HUDEP-2 (cell line): Measurements from ENCODE around the gene NINL.
"Not testable (repeated sequence)": the region's sequence is repeated elsewhere in the genome, so short reads cannot be mapped to it uniquely, and the experiment has no call there.

ENCODE experiments used
- DNase-seq, 76 experiments: peaks; one replicate each; lab custom pipeline; 2025; ENCODE audit not compliant: unreplicated experiment in 76 of 76; lab: John Stamatoyannopoulos, UW

NINL gene

DNA sequence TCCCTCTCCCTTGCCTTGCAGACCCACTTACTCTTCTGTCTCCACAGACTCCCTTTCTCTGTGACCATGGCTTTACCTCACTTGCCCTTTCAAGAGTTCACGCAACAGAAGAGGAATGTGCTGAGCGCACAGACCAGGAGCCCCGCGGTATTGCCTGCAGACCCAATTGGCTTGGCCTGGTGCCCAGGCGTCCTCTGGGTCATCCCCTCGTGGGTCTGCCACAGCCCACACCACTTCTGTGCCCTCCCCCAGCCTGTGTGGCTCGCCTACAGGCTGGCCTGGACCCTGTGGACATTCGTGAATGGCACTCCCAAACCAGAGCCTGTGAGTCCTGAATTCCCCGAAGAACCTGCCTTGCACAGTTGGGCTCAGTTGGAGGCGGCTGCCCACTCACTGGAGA, 15.3 kb upstream of the NINL start:
- no peak for DNase-seq

DNA sequence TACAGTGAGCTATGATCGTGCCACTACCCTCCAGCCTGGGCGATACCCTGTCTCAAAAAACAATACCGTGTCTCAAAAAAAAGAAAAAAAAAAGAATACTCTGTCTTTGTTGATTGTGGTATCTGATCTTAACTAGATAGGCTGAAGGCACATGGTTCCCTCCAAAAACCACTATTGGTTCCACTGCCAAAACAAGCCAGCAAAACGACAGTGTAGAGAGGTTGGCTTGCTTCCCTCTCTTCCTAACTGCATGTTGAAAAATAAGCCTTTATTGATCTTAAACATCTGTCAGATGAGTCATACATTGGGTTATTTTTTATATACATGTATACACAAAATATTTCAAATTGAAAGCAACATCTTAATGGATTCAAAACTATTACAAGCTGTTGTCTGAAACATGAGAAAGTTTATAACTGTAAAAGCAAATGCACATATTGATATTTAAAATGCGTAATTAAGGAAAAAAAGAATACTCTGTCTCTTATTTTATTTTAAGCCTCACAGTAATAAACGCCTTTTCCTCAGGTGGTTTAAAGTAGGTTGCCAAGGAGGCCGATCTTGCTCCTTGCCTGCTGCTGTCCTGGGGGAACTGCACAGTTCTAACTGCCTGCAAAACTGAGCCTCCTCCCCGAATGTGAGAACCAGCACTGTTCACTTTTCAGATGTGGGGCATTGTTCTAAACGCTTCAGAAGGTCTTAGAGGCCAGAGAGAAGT, 7.0 kb upstream of the NINL start:
- DNase-seq, result peak in 1 of 76 experiments; percentile 9

DNA sequence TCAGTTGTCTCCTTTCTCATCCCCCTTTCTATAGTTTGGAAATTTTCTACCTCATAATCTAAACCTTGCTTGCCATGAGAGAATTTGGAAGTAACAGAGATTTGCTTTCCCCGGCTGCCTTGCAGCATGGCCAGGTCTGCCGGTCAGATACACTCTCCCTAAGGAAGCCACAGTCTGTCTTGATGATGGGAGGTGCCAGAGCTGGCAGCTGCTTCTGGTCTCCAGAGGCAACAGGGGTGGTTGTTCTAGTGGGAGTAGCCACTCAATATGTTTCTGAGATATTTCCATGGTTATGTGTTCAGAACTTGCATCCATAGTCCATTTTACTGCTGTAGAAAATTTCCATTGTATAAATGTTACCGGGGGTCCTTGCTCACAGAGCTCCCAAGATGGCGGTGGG, 5.4 kb upstream of the NINL start:
- DNase-seq, result not testable (repeated sequence)

DNA sequence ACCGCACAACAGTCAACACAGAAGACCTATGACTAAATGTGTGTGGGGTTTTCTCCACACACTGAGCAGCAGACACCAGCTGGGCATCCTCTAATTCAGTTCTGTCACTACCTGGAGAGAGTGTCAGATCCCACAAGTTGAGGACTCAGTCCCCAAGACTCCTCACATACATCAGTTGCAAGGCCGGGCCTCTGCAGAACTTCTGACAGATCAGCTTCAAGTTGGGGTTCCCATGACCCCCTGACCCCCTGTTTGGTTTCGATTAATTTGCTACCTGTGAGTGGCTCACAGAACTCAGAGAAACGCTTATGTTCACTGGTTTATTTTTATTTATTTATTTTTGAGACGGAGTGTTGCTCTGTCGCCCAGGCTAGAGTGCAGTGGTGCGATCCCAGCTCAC, 3.2 kb upstream of the NINL start:
- DNase-seq, result no peak

DNA sequence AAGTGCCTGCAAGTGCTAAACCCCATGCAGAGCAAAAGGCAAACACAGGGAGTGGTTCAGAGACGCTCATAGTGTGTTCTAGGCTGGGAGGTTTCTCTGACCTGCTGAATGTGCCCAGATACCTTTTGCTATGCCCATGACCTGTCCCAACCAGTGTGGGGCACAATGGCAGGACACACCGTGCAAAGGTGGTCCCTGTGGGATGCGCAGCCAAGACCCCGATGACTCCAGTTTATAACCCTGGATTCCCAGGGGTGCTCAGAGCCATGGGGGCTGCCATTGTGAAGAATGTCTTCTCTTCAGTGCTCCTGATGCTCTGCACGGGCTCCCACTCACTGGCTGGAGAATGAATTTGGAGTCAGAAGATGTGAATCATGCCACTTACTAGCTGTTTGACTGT, 2.2 kb upstream of the NINL start:
- DNase-seq, result no peak

DNA sequence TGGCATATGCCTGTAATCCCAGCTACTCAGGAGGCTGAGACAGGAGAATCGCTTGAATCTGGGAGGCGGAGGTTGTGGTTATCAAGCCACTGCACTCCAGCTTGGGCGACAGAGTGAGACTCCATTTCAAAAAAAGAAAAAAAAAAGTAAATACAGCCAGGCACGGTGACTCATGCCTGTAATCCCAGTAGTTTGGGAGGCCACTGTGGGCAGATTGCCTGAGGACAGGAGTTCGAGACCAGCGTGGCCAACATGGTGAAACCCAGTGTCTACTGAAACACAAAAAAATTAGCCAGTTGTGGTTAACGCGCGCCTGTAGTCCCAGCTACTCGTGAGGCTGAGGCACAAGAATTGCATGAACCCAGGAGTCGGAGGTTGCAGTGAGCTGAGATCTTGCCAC, 1.5 kb upstream of the NINL start:
- no peak for DNase-seq

DNA sequence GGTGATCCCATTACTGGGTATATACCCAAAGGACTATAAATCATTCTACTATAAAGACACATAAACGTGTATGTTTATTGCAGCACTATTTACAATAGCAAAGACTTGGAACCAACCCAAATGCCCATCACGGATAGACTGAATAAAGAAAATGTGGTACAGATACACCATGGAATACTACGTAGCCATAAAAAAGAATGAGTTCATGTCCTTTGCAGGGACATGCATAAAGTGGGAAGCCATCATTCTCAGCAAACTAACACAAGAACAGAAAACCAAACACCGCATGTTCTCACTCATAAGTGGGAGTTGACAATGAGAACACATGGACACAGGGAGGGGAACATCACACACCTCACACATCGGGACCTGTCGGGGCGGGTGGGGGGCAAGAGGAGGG, 1.7 kb downstream of the NINL start:
- not testable (repeated sequence) for DNase-seq

DNA sequence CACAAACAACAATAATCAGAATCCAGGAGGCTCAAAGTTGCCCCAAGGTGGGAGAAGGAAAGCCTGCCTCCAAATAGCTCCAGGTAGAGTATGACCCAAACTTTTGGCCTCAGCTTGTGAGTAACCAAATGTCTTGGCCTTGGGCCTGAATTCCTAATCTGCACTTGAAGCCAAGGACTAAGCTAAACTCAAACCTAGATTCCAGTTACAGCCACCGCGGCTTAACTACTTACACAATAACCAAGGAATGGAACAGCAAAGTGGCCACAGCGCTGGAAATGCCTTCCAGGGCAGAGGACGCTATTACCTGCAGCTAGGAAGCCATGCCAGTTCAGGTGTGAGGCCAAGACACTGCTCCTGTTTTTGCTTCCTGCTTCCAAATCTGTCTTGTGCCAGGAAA, 4.6 kb downstream of the NINL start:
- DNase-seq, result no peak

DNA sequence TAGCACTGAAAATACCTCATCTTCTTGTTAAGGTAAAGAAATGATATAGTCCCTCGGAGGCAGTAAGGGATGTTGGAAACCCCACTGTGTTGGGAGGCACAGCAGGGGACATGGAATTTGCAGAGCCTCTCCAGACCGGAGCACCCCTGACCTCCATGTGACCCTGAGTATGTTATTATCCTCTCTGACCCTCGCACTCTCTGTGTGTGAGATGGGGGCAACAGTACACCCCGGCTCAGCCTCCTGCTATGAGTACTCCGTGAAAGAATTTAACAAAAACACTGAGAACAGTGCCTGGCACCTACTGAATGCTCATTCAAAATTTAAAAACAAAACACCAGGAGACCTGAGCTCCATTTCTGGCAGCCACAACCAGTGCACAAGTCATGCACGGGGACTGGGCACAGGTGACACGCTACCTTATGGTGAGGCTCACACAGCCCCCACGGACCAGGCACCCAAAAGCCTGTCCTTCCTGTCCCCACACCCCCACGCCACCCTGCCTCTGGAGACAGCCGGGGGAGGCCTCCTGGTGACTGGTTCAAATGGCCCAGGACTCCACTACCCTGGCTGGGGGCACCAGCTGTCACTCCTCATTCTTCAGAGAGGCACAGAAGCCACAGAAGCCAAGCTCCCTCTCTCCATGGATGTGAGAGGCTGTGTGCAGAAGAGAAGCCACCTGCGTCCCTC, 6.1 kb downstream of the NINL start:
- no peak for DNase-seq

DNA sequence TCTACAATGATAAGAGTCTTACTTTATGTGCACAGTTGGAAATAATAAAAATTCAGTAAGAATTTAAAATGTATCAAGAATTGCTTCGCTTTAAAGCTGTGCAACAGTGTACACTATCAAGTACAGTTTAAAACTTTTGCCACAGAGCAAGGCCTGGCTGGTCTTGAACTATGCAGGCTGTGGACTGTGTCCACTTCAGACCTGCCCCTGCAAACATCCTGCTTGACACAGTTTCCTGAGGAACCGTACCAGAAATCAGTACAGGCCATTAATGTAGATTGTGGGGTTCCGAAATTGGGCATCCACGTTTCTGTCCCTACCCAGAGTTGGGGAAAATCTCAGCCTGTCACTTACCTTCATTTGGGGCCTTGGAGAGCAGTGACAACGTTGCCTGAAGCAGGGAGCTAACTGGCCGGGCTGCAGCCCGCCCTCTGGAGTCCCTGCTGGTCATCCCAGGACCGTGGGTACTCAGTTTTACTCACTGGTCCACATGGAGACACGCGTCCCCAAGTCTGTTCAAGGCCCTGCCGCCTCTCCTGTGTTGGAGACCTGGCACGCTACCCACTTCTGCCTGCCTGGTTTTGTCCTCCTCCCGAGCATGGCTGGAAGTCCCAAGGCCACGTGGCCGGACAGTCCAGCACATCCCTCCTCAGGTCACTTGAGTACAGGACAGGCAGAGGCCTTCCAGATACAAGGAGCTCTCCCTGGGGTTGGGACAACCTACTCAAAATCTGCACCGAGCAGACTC, 8.4 kb downstream of the NINL start:
- no peak for DNase-seq

DNA sequence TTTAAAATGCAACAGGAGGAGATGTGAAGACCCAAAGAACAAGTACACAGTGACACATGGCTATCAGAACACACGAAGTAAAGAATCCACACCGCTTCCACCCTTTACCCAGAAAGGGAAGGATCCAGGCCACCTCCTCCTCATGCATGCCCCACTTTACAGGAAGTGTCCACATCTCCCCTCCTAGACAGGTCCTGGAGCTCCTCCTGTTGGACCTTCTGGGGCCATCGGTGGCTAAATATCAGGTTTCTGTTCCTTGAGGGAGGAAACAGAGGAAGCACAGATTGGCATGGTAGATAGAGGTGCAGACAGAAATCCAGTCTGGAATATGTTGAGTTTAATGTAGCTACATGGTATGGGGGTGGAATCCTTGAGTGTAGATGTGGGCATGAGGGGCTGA, 10.9 kb downstream of the NINL start:
- peak in 1 of 76 experiments; percentile 4 for DNase-seq

DNA sequence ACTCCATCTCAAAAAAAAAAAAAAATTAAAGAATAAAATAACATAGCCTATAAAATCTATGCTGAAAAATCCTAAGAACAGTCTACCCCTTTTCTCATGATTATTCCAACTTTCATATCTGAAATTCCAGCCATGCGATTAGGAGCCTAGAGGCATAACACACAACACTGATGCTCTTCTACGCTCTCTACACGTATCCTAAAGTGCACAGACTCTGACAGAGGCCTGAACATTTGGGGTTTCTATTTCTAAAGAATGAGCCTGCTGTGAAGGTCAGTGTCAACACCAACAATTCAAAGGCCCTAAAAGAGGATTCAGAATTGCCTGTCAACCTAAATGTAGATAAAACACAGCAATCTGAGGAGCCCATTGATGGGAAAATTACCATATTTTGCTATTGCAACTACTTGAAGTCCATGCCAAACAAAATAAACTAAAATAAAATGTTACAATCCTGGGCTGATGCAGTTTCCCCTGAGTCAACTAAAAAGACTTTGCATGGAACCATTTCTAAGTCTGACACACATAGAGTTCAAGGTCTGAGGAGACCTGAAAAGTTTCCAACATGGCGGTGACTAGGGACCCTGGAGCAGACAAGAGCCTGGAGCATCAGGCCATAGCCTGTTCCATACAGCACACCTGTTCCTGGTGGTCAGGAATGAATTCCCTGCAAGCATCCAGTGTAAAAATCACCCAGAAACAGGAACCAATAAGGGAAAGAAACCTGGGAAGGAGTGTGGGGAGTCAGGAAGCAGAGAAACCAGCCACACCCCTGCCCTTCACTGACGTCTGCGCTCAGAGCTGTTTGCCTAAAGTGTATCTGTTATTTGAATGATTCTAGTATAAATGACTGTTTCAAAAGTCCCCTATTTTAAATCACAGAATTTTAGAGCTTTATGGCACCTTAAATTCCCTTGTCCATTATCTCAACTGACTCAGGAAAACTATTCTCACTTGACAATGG, 11.8 kb downstream of the NINL start:
- DNase-seq, result no peak

DNA sequence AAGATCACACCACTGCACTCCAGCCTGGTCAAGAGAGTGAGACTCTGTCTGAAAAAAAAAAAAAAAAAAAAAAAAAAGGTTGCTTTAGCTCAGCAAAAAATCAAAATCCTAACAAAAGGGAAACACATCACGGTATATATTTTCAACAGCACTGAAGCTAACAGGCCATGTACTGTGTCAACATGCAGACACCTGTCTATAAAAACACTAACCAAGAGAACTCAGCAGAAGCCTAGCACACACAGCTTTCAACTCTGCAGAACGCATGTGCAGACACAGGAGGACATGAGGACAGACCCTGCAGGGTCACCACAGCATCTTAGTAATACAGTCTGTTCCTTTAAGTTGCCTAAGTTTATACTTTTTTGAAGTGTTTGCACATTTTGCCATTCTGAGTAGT, 13.5 kb downstream of the NINL start:
- DNase-seq, result no peak

DNA sequence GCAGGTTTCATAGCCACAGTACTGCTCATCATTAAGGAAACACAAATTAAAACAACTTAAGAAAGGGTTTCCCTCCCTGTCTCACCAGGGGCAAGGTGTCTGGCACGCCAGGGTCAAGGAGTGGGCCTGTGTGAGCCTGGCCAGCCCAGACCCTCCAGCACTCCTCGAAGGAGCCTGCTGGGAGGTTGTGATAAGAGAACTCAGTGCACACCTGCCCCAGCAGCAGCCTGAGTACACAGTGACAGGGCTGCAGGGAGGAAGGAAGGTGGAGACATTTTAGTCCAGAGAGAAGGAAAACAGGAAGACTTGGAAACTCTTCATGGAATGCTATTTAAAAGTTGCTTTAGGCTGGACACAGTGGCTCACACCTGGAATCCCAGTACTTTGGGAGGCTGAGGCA, 14.1 kb downstream of the NINL start:
- no peak for DNase-seq

DNA sequence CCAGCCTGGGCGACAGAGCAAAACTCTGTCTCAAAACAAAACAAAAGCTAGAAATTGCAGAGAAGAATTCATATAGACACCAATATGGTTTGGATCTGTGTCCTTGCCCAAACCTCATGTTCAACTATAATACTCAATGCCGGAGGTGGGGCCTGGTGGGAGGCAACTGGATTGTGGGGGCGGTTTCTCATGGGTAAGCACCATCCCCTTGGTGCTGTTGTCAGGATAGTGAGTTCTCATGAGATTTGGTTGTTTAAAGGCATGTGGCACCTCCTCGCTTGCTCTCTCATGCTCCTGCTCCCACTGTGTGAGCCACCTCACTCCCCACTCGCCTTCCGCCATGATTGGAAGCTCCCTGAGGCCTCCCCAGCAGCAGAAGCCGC, 15.2 kb downstream of the NINL start:
- no peak for DNase-seq

DNA sequence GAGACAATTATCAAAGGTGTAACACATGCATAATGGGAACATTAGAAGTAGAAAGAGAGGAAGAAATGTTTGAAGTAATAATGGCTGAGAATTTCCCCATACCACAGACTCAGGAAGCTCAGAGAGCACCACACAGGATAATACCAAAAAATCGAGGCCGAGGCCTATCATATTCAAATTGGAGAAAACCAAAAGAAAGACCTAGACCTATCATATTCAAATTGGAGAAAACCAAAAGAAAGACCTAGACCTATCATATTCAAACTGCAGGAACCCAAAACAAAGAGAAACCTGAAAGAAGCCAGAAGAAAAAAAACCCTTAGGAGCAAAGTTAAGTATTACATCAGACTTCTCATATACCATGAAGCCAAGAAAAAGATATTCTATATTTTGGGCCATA, 18.0 kb downstream of the NINL start:
- DNase-seq, result no peak

DNA sequence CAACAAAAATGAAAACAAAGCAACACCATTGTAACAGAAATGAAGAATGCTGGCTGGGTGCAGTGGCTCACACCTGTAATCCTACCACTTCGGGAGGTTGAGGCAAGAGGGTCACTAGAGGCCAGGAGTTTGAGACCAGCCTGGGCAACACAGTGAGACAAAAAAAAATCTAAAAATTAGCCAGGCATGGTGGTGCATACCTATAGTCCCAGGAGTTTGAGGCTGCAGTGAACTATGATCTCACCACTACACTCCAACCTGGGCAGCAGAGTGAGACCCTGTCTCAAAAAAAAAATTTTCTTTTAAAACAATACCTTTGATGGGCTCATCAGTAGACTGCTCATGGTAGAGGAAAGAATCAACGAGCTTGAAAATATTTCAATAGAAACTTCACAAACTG, 18.5 kb downstream of the NINL start:
- DNase-seq, result no peak

DNA sequence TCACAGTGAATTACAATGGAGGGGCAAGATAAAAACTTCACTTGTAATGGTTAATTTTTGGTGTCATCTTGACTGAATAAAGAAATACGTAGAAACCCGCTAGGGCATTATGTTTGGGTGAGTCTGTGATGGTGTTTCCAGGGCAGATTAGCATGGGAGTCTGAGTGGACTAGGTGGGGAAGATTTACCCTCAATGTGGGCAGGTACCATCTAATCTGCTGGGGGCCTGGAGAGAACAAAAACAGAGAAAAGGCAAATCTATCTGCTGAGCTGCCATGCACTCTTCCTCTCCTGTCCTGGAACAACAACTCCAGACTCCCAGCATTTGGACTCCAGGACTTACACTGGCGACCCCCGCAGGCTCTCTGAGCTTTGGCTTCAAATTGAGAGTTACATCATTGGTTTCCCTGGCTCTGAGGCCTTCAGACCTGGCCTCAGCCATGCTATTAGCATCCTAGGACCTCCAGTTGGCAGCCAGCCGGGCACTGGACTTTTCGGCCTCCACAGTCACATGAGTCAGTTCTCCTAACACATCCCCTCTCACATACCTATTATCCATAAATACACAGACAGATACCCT, 19.7 kb downstream of the NINL start:
- no peak for DNase-seq

DNA sequence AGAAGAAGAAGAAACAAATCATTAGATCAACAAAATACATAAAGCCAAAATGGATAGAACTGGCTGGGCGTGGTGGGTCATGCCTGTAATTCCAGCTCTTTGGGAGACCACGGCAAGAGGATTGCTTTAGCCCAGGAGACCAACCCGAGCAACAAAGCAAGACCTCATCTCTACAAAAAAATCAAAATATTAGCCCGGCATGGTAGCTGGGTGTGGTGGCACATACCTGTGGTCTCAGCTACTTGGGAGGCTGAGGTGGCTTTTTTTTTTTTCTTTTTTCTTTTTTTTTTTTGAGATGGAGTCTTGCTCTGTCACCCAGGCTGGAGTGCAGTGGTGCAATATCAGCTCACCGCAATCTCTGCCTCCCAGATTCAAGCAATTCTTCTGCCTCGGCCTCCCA, 21.5 kb downstream of the NINL start:
- DNase-seq, result no peak

DNA sequence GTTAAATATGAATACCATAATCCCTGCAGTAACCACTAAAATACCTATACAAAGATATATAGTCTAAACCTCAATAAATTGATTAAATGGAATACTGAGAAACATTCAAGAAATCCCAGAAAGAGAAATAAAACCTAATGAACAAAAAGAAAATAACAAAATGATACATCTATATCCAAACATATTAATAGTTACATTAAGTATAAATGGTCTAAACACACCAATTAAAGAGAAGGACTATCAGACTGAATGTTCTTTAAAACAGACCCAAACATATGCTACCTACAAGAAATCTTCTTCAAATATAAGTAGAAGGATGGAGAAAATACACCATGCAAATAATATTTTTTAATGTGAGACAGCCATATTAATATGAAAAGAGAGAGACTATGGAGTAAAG, 22.0 kb downstream of the NINL start:
- DNase-seq, result no peak
